HK-2 (cell line): ENCODE data around the gene TSPO.

ENCODE experiments used
- DNase-seq: peaks from one replicate; pipeline ENCODE4 v3.0.0-alpha.2; 2018; ENCODE audit not compliant: unreplicated experiment

The TSPO gene

DNA sequence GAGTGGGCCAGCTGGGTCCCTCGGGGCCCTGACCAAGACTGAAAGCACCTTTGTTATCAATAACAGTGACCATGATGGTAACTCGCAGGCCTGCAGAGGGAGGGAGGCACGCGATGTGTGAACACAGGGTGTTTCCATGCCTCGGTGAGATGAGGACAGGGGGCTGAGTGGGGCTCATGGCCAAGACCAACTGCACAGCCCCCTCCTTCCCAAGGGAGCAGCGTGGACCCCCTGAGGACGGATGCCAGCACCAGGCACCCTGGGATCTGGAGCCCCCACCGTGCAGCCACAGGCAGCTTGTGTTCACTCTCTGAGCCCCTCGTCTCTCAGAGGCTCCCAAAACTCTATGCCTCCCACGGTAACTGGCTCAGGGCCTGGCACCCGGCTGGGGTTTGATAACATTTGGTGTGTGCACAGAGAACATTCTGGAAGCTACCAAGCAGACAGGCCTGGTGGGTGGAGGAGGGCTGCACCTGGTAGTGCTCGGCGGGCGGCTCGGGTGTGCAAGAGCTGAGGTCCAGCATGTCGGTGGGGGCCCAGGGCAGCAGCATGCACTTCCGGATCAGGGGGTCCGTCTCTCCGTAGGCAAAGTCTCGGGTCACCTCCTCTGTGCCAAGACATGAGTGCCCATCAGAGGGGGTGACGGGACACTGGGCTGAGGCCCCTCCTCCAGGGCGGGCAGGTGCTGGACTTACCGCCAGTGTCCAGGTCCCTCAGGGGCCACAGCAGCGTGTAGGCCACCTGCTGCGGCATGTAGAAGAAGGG is 28.0 kb downstream of the TSPO start:
- DNase-seq = no peak

DNA sequence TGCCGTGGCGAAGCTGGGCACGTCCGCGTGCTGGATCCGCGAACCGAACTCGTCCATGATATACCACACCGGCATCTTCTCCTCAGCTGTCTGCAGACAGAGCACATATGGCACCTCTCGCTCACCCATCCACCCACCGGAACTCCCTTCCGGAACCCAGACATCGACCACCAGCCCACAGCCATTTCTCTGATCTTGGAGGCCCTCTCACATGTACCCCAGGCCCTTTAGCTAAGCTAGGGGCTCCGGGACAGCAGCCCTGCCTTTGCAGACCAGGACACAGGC is 28.5 kb downstream of the TSPO start:
- DNase-seq = no peak

DNA sequence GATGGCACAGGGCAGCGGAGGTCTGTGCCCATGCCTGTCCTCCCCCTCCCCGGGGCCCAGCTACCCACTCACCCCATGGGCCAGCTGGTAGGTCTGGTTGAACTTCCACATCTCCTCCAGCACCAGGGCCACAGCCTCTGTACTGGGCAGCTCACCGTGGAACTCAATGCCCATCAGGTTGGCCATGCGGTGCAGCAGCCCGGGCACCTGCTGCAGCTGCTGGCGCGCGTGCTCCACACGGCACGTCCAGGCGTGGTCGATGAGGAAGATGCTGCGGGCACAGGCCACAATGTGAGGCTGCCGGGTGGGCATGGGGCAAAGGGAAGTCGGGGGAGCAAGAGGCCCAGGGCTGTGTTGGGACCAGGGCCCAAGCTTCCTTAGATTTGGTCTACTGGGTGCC is 29.3 kb downstream of the TSPO start:
- DNase-seq = no peak

DNA sequence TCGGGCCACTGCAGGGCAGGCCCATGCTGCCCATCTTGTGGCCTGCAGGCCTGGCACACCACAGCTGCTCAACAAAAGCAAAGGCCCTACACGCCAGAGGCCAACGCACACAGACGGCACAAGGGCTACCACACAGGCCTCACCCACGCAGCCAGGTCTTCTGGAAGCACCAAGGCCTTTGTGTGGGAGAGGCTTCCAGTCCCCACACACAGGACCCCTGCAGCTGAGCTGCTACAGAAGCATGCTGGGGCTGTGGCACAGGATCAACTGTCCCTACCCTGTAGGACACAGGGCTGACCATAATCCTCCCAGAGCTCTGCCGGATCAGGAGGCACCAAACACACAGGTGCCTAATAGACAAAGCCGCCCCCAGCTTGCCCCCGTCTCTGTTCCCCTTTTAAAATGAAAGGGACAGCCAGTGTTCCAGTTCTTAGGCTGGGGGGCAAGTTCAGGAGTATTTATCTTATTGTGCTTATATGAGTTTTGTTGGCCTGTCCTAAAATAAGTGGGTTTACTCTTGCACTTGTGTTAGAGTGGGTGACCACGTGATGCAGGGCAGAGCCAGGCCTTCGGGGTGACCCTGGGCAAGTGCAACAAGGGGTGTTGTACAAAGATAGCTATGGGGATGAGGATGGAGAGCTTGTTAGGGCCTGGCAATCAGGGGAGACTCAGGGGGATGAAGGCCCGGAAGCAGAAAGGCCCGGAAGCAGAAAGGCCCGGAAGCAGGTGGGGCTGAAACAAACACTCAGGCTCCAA is 30.1 kb downstream of the TSPO start:
- no peak for DNase-seq

DNA sequence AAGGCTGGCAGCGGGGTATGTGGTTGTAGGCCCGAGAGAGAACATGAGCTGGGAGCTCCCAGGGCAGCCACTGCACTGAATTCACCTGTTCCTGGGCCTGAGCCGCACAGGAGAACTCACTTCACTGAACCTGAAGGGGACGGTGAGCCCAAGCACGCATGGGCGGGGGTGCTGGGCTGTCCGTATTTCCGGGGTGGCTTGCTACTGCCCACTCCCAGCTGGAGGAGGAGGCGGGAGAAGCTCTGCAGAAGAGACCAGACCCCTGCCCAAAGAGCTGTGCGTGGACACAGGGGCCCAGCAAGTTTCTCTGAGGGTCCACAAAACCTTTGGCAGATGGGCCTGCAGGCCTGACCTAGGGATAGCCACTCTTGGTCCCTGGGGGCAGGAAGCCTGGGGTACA is 30.8 kb downstream of the TSPO start:
- no peak for DNase-seq

GRCh38 chr22:43182726-43183125 is 31.4 kb downstream of the TSPO start:
- DNase-seq = no peak

- DNase-seq = no peak
Observed at GRCh38 chr22:43183496-43184277, 32.3 kb downstream of the TSPO start.

DNA sequence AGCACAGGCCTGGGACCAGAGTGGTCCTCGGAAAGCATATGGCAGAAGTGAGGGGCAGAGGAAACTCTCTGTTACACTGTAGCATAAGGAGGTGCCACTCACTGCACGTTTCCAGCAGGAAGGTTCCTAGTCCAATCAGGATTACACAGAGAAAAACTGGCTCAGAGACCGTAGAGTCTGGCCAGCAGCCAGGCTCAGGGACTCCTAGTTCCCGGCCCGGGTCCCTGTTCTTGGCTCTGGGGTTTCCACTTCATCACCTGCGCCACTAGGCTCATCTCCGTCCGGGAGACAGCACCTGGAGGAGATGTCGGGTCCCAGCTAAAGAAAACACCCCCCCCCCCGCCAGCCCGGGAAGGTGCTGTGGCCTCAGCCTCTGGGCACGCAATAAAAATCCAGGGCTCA is 34.5 kb downstream of the TSPO start:
- peak; percentile 26 for DNase-seq

GRCh38 chr22:43186272-43187170 is 35.2 kb downstream of the TSPO start, which contains the start of gene TTLL12:
TTLL12 (minus strand) TSS chr22:43187134; CDS start chr22:43187069, 65 bp downstream.
- DNase-seq = peak; percentile 61

GRCh38 chr22:43187171-43188099 is 36.1 kb downstream of the TSPO start:
- DNase-seq = peak; percentile 92

- no peak for DNase-seq
Observed at GRCh38 chr22:43188829-43189545, 37.6 kb downstream of the TSPO start.

GRCh38 chr22:43191831-43192230 is 40.5 kb downstream of the TSPO start:
- DNase-seq = no peak

DNA sequence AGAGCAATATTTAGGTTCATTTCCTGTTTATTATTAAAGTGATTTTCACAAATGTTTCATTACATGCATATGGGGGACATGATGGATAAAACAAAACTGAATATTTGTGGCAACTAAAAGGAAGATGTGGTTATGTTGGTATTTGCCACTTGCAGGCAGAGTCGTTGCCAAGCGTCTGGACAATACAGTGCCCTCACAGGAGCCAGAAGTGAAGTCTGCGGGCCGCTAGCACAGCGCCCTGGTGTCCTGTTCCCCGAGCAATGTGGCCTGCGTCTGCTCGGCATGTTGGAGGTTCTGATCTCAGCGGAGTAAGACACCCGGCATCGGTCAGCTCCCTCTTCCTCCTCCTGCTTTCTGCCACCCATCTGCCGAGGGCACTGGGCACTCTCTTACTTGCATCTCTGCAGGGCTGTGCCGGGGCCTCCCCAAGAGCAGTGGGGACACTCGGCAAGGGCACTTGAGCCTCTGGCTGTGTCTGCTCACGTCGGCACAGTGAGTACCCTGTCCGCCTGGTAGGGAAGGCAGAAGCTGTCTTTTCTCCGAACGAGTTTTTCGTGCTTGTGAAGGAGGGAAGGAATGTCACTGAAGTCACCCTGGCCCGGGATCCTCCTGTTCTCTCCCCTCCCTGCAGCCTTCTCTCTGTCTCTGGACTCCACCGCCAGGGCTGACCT is 46.0 kb downstream of the TSPO start:
- DNase-seq = no peak

DNA sequence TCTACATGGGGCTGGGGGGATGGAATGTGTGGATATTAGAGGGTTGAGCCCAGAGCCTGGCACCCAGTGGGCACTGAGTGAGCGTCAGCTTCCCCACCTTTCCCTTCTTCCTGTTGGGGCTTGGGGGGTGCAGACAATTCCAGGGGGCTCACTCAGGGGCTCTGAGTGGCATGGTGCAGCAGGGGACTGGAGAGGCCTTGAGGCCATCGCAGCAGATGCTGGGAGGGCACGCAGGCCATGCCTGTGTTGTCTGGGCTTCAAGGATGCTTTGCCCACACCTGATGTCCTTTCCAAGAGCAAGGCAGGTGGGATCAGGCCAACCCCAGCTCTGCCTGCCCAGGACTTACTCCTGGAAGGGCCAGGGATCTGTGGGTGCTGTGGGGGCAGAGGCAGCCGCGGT is 46.8 kb downstream of the TSPO start:
- no peak for DNase-seq

DNA sequence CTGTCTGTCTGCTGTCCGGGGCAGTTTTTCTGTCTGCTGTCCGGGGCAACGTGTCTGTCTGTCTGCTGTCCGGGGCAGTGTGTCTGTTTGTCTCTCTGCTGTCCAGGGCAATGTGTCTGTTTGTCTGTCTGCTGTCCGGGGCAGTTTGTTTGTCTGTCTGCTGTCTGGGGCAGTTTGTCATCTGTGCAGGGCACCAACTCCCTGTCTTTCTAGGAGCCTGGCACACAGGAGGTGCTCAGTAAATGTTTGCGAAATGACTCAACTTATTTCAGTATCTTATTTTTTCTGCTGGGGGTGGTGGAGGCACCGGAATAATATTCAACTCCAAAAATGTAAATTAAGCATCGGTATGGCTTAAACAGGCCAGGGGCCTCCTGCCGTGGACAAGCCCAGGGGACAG is 47.6 kb downstream of the TSPO start:
- no peak for DNase-seq

DNA sequence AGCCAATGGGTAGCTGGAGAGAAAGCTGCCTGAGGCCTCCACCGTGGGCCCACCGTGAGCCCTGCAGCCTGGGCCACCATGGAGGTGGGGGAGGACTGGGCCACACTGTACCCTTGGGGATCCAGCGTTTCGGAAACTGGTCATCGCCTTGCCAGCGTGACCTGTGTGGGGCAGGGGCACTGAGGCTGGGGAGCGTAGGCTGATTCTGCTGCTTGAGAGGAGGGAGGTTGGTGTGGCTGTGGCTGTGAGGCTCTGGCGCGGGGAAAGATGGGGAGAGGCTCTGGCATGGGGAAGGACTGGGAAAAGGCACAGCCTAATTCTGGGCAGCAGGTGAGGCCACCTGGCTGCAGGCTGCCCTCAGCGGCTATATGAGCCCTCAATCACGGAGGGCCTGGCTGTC is 48.2 kb downstream of the TSPO start:
- no peak for DNase-seq

- no peak for DNase-seq
Observed at GRCh38 chr22:43200031-43200430, 48.7 kb downstream of the TSPO start.

DNA sequence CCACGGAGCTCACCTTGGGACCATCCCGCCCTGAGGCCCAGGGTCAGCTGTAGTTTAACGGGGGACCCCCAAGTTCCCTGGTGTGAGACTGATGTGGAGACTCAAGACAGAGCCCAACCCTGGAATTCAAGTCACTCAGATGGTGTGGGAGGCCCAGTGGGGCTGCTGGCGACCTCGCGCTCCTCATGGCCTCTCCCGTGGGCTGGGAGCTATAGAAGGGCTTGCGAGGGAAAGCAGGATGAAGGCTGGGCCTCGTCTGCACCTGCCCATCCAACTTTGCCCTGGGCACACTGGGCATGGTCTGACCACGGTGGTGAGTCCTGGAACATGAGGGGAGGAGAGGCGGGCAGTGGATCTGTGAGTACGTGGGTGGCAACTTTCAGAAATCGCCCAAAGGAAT is 49.2 kb downstream of the TSPO start:
- DNase-seq = no peak

DNA sequence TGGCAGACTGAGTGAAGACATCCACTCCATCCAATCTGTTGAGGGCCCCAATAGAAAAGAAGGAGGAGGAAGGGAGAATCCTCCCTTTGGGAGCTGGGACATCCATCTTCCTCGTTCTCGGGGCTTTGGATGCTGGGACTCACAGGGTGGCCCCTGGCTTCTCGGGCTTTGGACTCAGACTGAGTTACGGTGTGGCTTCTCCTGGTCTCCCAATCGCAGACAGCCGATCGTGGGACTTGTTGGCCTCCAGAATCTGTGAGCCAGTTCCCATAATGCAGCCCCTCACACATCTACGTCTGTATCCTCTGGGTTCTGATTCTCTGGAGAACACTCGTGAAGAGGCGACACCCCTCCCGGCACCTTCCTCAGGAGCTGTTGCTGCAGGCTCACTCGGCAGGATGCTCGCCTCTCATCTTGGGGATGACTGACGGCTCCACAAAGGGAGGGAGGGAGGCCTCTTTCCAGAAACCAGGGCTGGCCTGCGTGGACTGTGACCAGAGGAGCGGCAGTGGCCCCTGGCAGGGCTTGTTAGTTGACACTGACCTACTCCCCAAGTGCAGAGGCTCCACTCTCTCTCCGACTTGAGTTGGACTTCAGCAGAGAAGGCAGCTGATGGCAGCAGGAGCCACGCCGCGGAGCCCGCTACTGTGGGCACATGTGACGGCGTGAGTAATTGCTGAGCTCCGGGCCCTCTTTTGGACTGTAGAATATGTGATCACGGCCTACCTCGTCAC is 50.3 kb downstream of the TSPO start:
- DNase-seq = no peak
